HCEC 1CT (cell line): ENCODE data around the gene COLGALT1.

ENCODE experiments used
- DNase-seq: peaks from one replicate; pipeline ENCODE4 v3.0.0-alpha.2; 2017

Gene COLGALT1

DNA sequence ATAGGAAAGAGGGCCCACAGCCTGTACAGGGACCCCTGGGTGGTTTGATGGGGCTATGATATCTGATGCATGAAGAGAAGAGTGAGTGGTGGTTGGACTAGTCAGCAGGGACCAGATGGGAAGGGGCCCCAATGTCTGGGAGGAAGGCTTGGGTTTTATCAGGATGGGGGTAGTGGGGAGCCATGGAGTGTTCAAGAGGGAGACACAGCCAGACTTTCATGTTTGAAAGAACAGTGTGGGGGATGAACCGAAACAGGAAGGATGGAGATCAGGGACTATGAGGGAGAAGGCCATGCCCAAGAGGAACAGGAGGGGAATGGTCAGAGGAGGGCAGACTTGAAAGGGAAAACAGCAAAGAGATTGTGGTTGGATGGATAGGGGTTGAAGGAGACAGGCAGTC is 69.6 kb downstream of the COLGALT1 start:
- DNase-seq, result no peak

DNA sequence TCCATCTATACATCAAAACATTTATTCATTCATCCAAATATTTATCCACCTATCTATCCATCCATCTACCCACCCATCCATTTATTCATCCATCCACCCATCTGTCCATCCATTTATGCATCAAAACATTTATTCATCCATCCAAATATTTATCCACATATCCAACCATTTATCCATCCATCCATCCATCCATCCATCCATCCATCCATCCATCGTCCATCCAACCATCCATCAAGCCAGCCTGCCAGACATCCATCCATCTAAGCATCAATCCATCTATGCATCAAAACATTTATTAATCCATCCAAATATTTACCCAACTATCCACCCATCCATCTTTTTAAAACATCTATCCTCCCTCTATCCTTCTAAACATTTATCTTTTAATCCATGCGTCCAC is 70.5 kb downstream of the COLGALT1 start:
- no peak for DNase-seq

DNA sequence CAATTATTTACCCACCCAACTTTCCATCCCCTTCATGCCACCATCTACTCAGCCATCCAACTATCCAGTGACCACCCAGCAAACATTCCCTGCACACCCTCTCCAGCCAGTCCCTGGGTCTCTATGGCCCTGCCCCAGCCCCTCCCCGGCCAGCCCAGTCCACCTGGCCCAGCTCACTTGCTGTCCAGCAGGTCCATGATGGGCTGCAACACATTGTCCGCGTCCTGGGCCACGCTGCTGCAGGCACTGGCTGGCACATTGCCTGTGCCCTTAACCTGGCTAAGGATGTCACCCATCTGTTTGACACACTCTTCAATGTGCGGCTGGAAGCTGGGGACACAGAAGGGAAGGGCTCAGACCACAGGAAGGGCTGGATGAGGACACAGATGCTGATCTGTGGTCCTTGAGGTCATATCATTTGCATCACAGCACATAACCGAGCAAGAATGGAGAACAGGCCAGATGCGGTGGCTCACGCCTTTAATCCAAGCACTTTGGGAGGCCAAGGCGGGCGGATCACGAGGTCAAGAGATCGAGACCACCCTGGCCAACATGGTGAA is 71.1 kb downstream of the COLGALT1 start:
- DNase-seq, result no peak

DNA sequence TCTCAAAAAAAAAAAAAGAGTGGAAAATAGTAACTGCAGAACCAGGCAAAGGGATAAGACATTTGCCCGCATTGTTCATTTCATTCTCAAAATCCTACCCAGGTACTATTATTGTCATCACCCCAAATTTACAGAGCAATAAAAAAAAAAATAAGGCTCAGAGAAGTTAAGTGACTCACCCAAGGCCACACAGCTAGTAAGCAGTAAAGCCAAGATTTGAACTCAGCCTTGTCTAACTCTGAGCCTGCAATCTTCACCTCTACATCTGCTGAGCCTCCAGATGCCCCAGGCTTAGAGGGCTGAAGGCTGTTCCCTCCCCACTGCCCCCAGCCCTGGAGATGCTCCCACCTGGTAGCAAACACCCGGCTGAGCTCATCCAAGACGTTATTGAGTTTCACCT is 71.7 kb downstream of the COLGALT1 start:
- DNase-seq, result no peak

DNA sequence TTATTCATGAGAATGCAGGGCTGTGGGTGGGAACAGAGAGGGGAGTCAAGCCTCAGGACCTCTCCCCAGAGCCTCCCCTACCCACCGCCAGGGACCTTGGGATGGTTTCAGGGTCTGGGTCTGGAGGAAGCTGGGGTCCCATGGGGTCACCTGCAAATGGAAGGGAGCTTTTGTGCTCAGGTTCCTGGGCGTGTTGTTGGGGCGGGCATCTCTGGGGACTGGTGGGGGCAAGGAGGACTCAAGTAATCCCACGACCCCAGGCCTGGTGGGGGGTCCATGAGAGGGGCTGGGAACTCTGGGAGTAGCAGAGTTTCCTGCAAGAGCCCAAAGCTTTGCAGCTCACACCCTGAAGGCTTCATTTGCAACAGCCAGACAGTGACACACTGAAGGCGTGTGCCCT is 72.5 kb downstream of the COLGALT1 start:
- DNase-seq, result no peak

DNA sequence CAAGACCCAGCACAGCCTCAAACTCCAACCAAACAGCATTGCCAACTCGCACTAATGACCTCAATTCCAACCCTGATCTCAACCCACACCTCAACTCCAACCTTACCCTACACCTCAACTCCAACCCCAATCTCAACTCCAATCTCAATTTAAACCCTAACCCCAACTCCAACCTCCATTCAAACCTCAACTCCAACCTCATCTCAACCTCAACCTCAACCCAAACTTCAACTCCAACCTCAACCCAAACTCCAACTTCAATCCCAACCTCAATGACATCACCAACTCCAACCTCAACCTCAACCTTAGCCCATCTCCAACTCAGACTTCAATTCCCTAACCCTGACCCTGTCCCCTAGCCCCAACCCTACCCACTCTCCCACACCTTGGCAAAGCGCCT is 74.3 kb downstream of the COLGALT1 start:
- DNase-seq, result no peak

DNA sequence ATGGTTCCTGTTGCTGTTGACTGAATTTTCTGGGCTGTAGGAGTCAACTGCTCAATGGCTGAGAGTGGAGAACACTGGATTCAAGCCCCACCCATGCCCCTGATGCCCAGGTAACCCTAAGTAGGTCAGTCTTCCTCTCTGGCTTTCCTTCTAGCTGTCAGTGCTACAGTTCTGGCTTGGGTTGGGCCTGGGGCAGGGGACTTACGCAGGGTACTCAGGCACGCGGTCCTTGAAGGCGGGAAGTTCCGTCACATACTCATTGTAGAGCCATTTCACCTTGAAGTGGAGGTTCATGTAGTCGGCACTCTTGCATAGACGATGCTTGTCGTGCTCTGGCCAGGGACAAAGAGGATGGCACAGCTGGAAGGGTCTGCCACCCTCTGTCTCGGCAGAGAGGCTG is 77.1 kb downstream of the COLGALT1 start:
- DNase-seq, result no peak
